ENCODE measurements around the gene ZSWIM8. TPM values are rescaled to one million over a fixed set of nuclear protein-coding genes. Genes with fewer than 3 reads are reported as not detected.

The ZSWIM8 gene
- 10 to 100 TPM; 71.5 to 75.0 TPM for total RNA-seq

DNA sequence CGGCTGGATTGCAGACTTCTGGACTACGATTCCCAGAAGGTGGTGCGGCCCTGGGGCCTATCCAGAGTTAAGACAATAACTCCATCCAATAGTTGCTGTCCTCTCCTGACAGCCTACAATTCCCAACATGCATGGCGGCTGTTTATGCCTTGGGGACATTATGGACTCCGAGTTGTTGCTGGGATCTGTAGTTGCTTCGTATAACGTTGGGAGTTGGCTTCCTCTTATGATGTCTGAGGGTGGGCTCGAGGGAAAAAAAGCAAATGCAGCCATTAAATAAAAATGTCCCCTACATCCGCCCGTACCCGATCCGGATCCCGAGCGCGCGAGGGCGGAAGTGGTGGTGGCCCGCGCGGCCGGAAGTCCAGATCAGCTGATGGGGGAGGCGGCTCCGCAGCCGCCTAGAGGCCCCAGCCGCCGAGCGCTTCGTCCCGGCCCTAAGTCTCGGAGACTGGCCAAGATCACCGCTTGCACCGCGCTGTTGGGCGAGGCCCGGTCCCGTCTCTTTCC is at the start of gene ZSWIM8:
ZSWIM8 (plus strand) TSS at position 396 of the 510 bp plus-strand sequence. CDS start 273 bp downstream, outside the sequence.

GRCh38 chr10:73743905-73744663 is 41.3 kb upstream of the ZSWIM8 start, which contains the start of gene SEC24C:
TSS of gene SEC24C (plus strand) at chr10:73744372. CDS start at chr10:73746833, 2,461 bp downstream.

GRCh38 chr10:73781879-73782748 is 3.3 kb upstream of the ZSWIM8 start, which contains the start of gene CHCHD1:
TSS of gene CHCHD1 (plus strand) at chr10:73782048. CDS start at chr10:73782076, 28 bp downstream.

Other genes with a start within 250 kb of the ZSWIM8 start
- gene USP54, start 194.3 kb upstream of the ZSWIM8 start, total RNA-seq: 1 to 10 TPM; 1.9 to 3.3 TPM
- not detected for gene MYOZ1, start 144.1 kb upstream of the ZSWIM8 start, total RNA-seq
- not detected for gene SYNPO2L, start 129.6 kb upstream of the ZSWIM8 start, total RNA-seq
- 10 to 100 TPM in 1 of 2 experiments, 1 to 10 TPM in 1; 9.0 to 10.9 TPM for gene AGAP5, start 87.5 kb upstream of the ZSWIM8 start, total RNA-seq
- 10 to 100 TPM; 91.5 to 92.3 TPM for gene SEC24C, start 41.2 kb upstream of the ZSWIM8 start, total RNA-seq
- 10 to 100 TPM; 26.4 to 27.6 TPM for gene CHCHD1, start 3.6 kb upstream of the ZSWIM8 start, total RNA-seq
- 10 to 100 TPM; 65.1 to 68.7 TPM for gene NDST2, start 26.0 kb downstream of the ZSWIM8 start, total RNA-seq
- gene CAMK2G, start 88.9 kb downstream of the ZSWIM8 start, total RNA-seq: 10 to 100 TPM; 46.8 to 47.8 TPM
- 1 to 10 TPM in 1 of 2 experiments, under 1 TPM in 1; 0.48 to 1.0 TPM for gene PLAU, start 125.5 kb downstream of the ZSWIM8 start, total RNA-seq
- gene VCL, start 212.5 kb downstream of the ZSWIM8 start, total RNA-seq: 10 to 100 TPM; 47.9 to 52.2 TPM

All from activated naive CD4-positive, alpha-beta T cell treated with anti-CD3 and anti-CD28 coated beads, Interleukin-2, amount 10 ng/mL, durations not matched to agents 5 hours and 36 hours (primary cell).